IMR-90 (cell line): Measurements from ENCODE around the gene TFCP2. TPM values are rescaled to one million over a fixed set of nuclear protein-coding genes. Genes with fewer than 3 reads are reported as not detected.

ENCODE experiments used
- ATAC-seq: fragments of 200-7000 bp; cut with Tn5 transposase; 2 replicates; pipeline ENCODE4 v1.9.1; 2020; ENCODE audit warnings: low read depth, mild to moderate bottlenecking, moderate library complexity
- BruUV-seq: library from RNA; stranded (reverse); fragments of 400-500 nt; replicated peaks from 2 replicates; lab custom pipeline; 2021; lab: Mats Ljungman, UMichigan
- CTCF ChIA-PET: fragments of 300-600 bp; formaldehyde crosslinking; extraction: SDS; loops from one replicate; lab custom pipeline; 2021; ENCODE audit warnings: antibody characterized with exemption; lab: Yijun Ruan, JAX
- POLR2A ChIA-PET: fragments of 300-600 bp; sonication (Branson Sonifier 250); formaldehyde crosslinking; loops from one replicate; lab custom pipeline; 2022; ENCODE audit warnings: antibody characterized with exemption; ENCODE audit not compliant: unreplicated experiment; lab: Charles Lee
- DNase-seq: peaks from one replicate; pipeline ENCODE4 v3.0.0; 2013
- H2AFZ ChIP-seq: replicated peaks from 2 replicates; pipeline ENCODE3; 2013; ENCODE audit warnings: low read length, mild to moderate bottlenecking; ENCODE audit not compliant: poor library complexity
- H2AK5ac ChIP-seq: 2 replicates; pipeline ENCODE4 v1.6.1; 2013; ENCODE audit warnings: low read depth, low read length, inconsistent platforms
- H2AK9ac ChIP-seq: replicated peaks from 2 replicates; pipeline ENCODE3; 2013; ENCODE audit warnings: mild to moderate bottlenecking, low read depth, low read length, moderate library complexity; ENCODE audit not compliant: poor library complexity
- H2BK120ac ChIP-seq: 2 replicates; pipeline ENCODE4 v1.6.1; 2013; ENCODE audit warnings: low read depth, low read length, inconsistent platforms
- H2BK15ac ChIP-seq: 3 replicates; pipeline ENCODE4 v1.6.1; 2013; ENCODE audit warnings: low read depth, low read length, inconsistent platforms
- H2BK20ac ChIP-seq: 2 replicates; pipeline ENCODE4 v1.6.1; 2013; ENCODE audit warnings: low read depth, mild to moderate bottlenecking, inconsistent platforms, low read length, moderate library complexity
- H2BK5ac ChIP-seq: 2 replicates; pipeline ENCODE4 v1.6.1; 2013; ENCODE audit warnings: mild to moderate bottlenecking, low read depth, low read length, inconsistent platforms; ENCODE audit not compliant: poor library complexity, severe bottlenecking
- H3K14ac ChIP-seq: replicated peaks from 2 replicates; pipeline ENCODE4 v1.6.1; 2013; ENCODE audit warnings: low read depth, low read length, inconsistent platforms
- H3K18ac ChIP-seq: 2 replicates; pipeline ENCODE4 v1.6.1; 2013; ENCODE audit warnings: low read depth, low read length, control low read depth
- H3K23ac ChIP-seq: 2 replicates; pipeline ENCODE4 v1.6.1; 2013; ENCODE audit warnings: low read depth, low read length, inconsistent platforms
- H3K27ac ChIP-seq: 2 replicates; pipeline ENCODE4 v1.5.1; 2013; ENCODE audit warnings: mild to moderate bottlenecking, control low read depth, low read length; ENCODE audit not compliant: insufficient read depth
- H3K27me3 ChIP-seq: 2 replicates; pipeline ENCODE4 v1.6.1; 2013; ENCODE audit warnings: low read length; ENCODE audit not compliant: control insufficient read depth, insufficient read depth
- H3K36me3 ChIP-seq: 2 replicates; pipeline ENCODE4 v1.6.1; 2013; ENCODE audit warnings: low read length, mixed read lengths; ENCODE audit not compliant: control insufficient read depth, insufficient read depth
- H3K4ac ChIP-seq: 2 replicates; pipeline ENCODE4 v1.6.1; 2013; ENCODE audit warnings: low read depth, low read length, inconsistent platforms
- H3K4me1 ChIP-seq: 2 replicates; pipeline ENCODE4 v1.6.1; 2013; ENCODE audit warnings: low read length, mixed read lengths; ENCODE audit not compliant: control insufficient read depth, insufficient read depth
- H3K4me2 ChIP-seq: 2 replicates; pipeline ENCODE4 v1.6.1; 2013; ENCODE audit warnings: low read depth, mild to moderate bottlenecking, control low read depth, low read length, moderate library complexity
- H3K4me3 ChIP-seq: 2 replicates; pipeline ENCODE4 v1.5.1; 2013; ENCODE audit warnings: low read depth, mild to moderate bottlenecking, control low read depth, low read length, moderate library complexity; ENCODE audit not compliant: insufficient read depth
- H3K56ac ChIP-seq: 2 replicates; pipeline ENCODE4 v1.6.1; 2013; ENCODE audit warnings: low read length, inconsistent platforms; ENCODE audit not compliant: insufficient read depth; ENCODE audit errors: extremely low read depth
- H3K79me1 ChIP-seq, 2 experiments: 2 replicates each; pipeline ENCODE4 v1.6.1; 2013; ENCODE audit warnings: low read length in 2 of 2, inconsistent platforms in 1 of 2, low read depth in 1 of 2
- H3K9ac ChIP-seq: 2 replicates; pipeline ENCODE4 v1.6.1; 2013; ENCODE audit warnings: low read depth, low read length, control low read depth
- H3K9me1 ChIP-seq: 2 replicates; pipeline ENCODE4 v1.6.1; 2013; ENCODE audit warnings: low read length, inconsistent platforms; ENCODE audit not compliant: insufficient read depth
- H3K9me3 ChIP-seq: 2 replicates; pipeline ENCODE4 v1.6.1; 2013; ENCODE audit warnings: low read length; ENCODE audit not compliant: control insufficient read depth, insufficient read depth
- H4K20me1 ChIP-seq: 2 replicates; pipeline ENCODE4 v1.6.1; 2013; ENCODE audit warnings: low read length, inconsistent platforms; ENCODE audit not compliant: insufficient read depth
- H4K5ac ChIP-seq: 2 replicates; pipeline ENCODE4 v1.6.1; 2013; ENCODE audit warnings: mild to moderate bottlenecking, low read depth, low read length, control low read depth
- H4K8ac ChIP-seq, 2 experiments: 2 replicates each; pipeline ENCODE4 v1.6.1; 2013; ENCODE audit warnings: low read depth in 2 of 2, low read length in 2 of 2, control low read depth in 1 of 2, inconsistent platforms in 1 of 2
- H4K91ac ChIP-seq: 2 replicates; pipeline ENCODE4 v1.6.1; 2013; ENCODE audit warnings: low read depth, low read length, inconsistent platforms; ENCODE audit not compliant: insufficient read depth
- BHLHE40 ChIP-seq: fragments of 150-350 bp; IDR thresholded peaks from 2 replicates; pipeline ENCODE4 v1.6.1; 2016; ENCODE audit warnings: mild to moderate bottlenecking, low read depth, low read length
- CEBPB ChIP-seq: IDR thresholded peaks from 2 replicates; pipeline ENCODE4 v1.6.1; 2012; ENCODE audit warnings: low read depth, low read length, improper control_type of control experiment
- CHD1 ChIP-seq: IDR thresholded peaks from 2 replicates; pipeline ENCODE4 v1.6.1; 2012; ENCODE audit warnings: low read depth, low read length, improper control_type of control experiment
- CTCF ChIP-seq: conservative IDR thresholded peaks from 2 replicates; pipeline ENCODE4 v1.5.1; 2012; ENCODE audit warnings: mild to moderate bottlenecking, low read depth, low read length, improper control_type of control experiment
- ELK1 ChIP-seq: fragments of 150-350 bp; IDR thresholded peaks from 2 replicates; pipeline ENCODE4 v1.6.1; 2016; ENCODE audit warnings: low read depth, mild to moderate bottlenecking, low read length, moderate library complexity, borderline replicate concordance
- FOS ChIP-seq: fragments of 150-350 bp; IDR thresholded peaks from 2 replicates; pipeline ENCODE4 v1.6.1; 2016; ENCODE audit warnings: low read depth, low read length
- MAFK ChIP-seq: IDR thresholded peaks from 2 replicates; pipeline ENCODE4 v1.6.1; 2012; ENCODE audit warnings: low read depth, low read length, improper control_type of control experiment
- MXI1 ChIP-seq: IDR thresholded peaks from 2 replicates; pipeline ENCODE4 v1.6.1; 2012; ENCODE audit warnings: low read depth, mild to moderate bottlenecking, low read length, moderate library complexity, borderline replicate concordance
- NFE2L2 ChIP-seq: fragments of 150-350 bp; IDR thresholded peaks from 2 replicates; pipeline ENCODE4 v1.6.1; 2016; ENCODE audit warnings: low read depth, mild to moderate bottlenecking, low read length
- RAD21 ChIP-seq: IDR thresholded peaks from 2 replicates; pipeline ENCODE4 v1.6.1; 2012; ENCODE audit warnings: low read length, improper control_type of control experiment
- RFX5 ChIP-seq: IDR thresholded peaks from 2 replicates; pipeline ENCODE4 v1.8.0; 2012; ENCODE audit warnings: low read depth, mild to moderate bottlenecking, low read length, moderate library complexity
- SMC3 ChIP-seq: fragments of 150-350 bp; IDR thresholded peaks from 2 replicates; pipeline ENCODE4 v1.6.1; 2016; ENCODE audit warnings: low read depth, mild to moderate bottlenecking, antibody characterized with exemption, low read length, moderate library complexity
- whole genome bisulfite sequencing, 2 experiments: methylation state at CpG; one replicate each; pipeline versions ENCODE4 v1.1.5 to v1.1.7; 2013; ENCODE audit warnings: missing lambda C conversion rate in 2 of 2; ENCODE audit not compliant: insufficient read length in 1 of 2; ENCODE audit errors: extremely low coverage in 2 of 2; 5-methylcytosine and 5-hydroxymethylcytosine counted together
- dilution Hi-C: fragments of 300-500 bp; cut with HindIII; formaldehyde crosslinking; loops from one replicate; pipeline ENCODE4 v1.14.3; 2018; ENCODE audit warnings: low sequenced_read_pairs; ENCODE audit not compliant: unreplicated experiment
- in situ Hi-C: fragments of 300-500 bp; cut with MboI; formaldehyde crosslinking; loops from 3 replicates; pipeline ENCODE4 v1.14.3; 2019; ENCODE audit warnings: low sequenced_read_pairs, inconsistent platforms, mixed read lengths
- intact Hi-C: fragments of 100-400 bp; cut with micrococcal nuclease; formaldehyde crosslinking; loops from 2 replicates; pipeline ENCODE4 v1.10.0; 2022
- polyA plus RNA-seq, 3 experiments: library from polyadenylated mRNA; depleted of rRNA; stranded (reverse); fragments of >200 nt; gene quantifications; 2 replicates each; pipeline ENCODE4 v1.2.3, GENCODE V29; 2012; ENCODE audit warnings: low replicate concordance in 1 of 3
- total RNA-seq: library from RNA; depleted of rRNA; stranded (reverse); fragments of >200 nt; gene quantifications from 2 replicates; pipeline ENCODE4 v1.2.3, GENCODE V29; 2012

TFCP2 gene
- total and polyA plus RNA-seq, 2 of the 4 experiments (the other 2 are of a cell fraction): 10.0 to 15.4 TPM

- CTCF ChIA-PET: no interaction called here
- no peak overlapping the region for H2AK9ac ChIP-seq
- no peak overlapping the region for H3K4me3 ChIP-seq
- H2BK20ac ChIP-seq: no peak overlapping the region
- no peak overlapping the region for H2BK15ac ChIP-seq
- in situ Hi-C loops (no loop called here), dilution Hi-C loops (no loop called here), intact Hi-C loops (no loop called here)
- no peak for TF ChIP-seq MAFK
- TF ChIP-seq RFX5: no peak
- no peak for TF ChIP-seq NFE2L2
- no peak for TF ChIP-seq RAD21
- no peak for TF ChIP-seq SMC3
- TF ChIP-seq ELK1: no peak
- no peak for TF ChIP-seq CEBPB
- TF ChIP-seq CTCF: no peak
- TF ChIP-seq CHD1: no peak
- no peak for TF ChIP-seq FOS
- no peak for TF ChIP-seq MXI1
- no peak for TF ChIP-seq BHLHE40
- no peaks in the 10 kb centered on the region for H3K4me1 ChIP-seq
- H2AK5ac ChIP-seq: no peak overlapping the region
- no peak overlapping the region for H4K8ac ChIP-seq
- no TSS peak for BruUV-seq
- no peak overlapping the region for H3K4me2 ChIP-seq
- H2BK120ac ChIP-seq: no peak overlapping the region
- H3K27ac ChIP-seq: no peak overlapping the region
- H3K27me3 ChIP-seq: no peaks in the 10 kb centered on the region
- no peak overlapping the region for H4K91ac ChIP-seq
- H3K79me1 ChIP-seq: no peaks in the 10 kb centered on the region
- no peaks in the 10 kb centered on the region; the same call in 1 of the 2 replicates for H4K20me1 ChIP-seq
- no peak overlapping the region for H2BK5ac ChIP-seq
- no peaks in the 10 kb centered on the region for H3K9me1 ChIP-seq
- H3K9ac ChIP-seq: no peak overlapping the region
- no peak overlapping the region for H2AFZ ChIP-seq
- POLR2A ChIA-PET: no interaction called here
- no peak overlapping the region for H3K4ac ChIP-seq
- no peaks in the 10 kb centered on the region for H3K36me3 ChIP-seq
- H3K9me3 ChIP-seq: no peaks in the 10 kb centered on the region
- ATAC-seq: no peak
- H3K18ac ChIP-seq: no peak overlapping the region
- no peak for DNase-seq
- WGBS, 2 experiments: 80% methylated on average over 1 of the region's 2 CpGs; no CpG with 5 or more reads in 1 of the 2 experiments
- no peak overlapping the region for H3K56ac ChIP-seq
- H4K5ac ChIP-seq: no peak overlapping the region
- no peak overlapping the region for H3K23ac ChIP-seq
- no peak overlapping the region for H3K14ac ChIP-seq
Measured at GRCh38 chr12:51177897-51178296, 5.0 kb upstream of the TFCP2 start.
